Heart left ventricle (tissue), 13 donors: ENCODE results near the gene PANX2.

ENCODE experiments used
- CTCF ChIP-seq, 12 donors: fragments of 200-600 bp; sonication (generic) in 4 of 12; IDR thresholded peaks; one replicate each; pipeline versions ENCODE4 v1.5.0 to v1.8.0; 2018 to 2022; ENCODE audit warnings: antibody characterized with exemption in 12 of 12, mild to moderate bottlenecking in 5 of 12
- POLR2A ChIP-seq, 2 donors: fragments of 450-650 bp; IDR thresholded peaks; one replicate each; pipeline ENCODE4 v1.6.1; 2017; ENCODE audit warnings: antibody characterized with exemption in 2 of 2, mild to moderate bottlenecking in 2 of 2, moderate library complexity in 2 of 2
- donor health status: ischemic (EF 13 %, LVEDD 7.1; RV severe dilation, severe dysfunction).
- donor health status: DM: no; HTN: yes; CAD: no.
- donor health status: DM: no; HTN: no; CAD: no.
- donor health status: ischemic (EF 25% LVEDD 6.9; RV normal size, moderate dysfunction).
- donor health status: ischemic (EF 25% LVEDD 5.7; RV mildly dilated, moderate dysfunction).
- donor health status: ischemic (EF 35%, LVEDD 5.7; RV mildly dilated, moderate dysfunction).
- donor health status: nonischemic (EF 11% LVEDD 7.7; RV severe dilation, severe dysfunction).
- donor health status: DM: yes; HTN: yes; CAD: no.
- donor health status: PGD.
- donor health status: ischemic (EF 29% LVEDD 5.4; RV normal size, mild dysfunction).
- donor health status: nonischemic (EF 23%, LVEDD 6.1; RV moderate dilation, normal function).

DNA sequence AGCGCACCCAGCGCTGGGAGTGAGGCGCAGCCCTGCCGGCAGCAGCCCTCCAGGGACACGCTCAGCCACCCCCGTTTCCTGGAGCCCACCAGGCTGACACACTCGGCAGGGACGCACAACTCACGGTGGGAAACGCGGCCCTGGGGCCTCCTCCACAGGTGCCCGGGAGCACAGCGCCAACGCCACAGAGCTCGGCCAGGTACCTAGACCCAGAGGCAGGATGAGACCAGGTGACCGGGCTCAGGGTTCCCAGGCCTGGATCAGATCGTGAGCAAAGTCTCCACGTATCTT is 56.3 kb downstream of the PANX2 start:
- no peak for TF ChIP-seq CTCF (IDR thresholded peaks at IDR 0.05)
- TF ChIP-seq POLR2A (IDR thresholded peaks at IDR 0.05), result no peak
